ENCODE measurements around the gene ACVR2B.
"Not testable (repeated sequence)": the region's sequence is repeated elsewhere in the genome, so short reads cannot be mapped to it uniquely, and the experiment has no call there.

Gene ACVR2B

GRCh38 chr3:38453075-38453912, at the start of gene ACVR2B:
TSS of gene ACVR2B (plus strand) at chr3:38453890. CDS start at chr3:38454323, 433 bp downstream.
- peak; percentile 36 to 62 for DNase-seq (ENCODE audit: low read depth in 2 of 2)

- no peak for DNase-seq (ENCODE audit: low read depth in 2 of 2)
Measured at GRCh38 chr3:38404286-38404685, 49.4 kb upstream of the ACVR2B start.

- DNase-seq (ENCODE audit: low read depth in 2 of 2): no peak
Measured at GRCh38 chr3:38411591-38411990, 42.1 kb upstream of the ACVR2B start.

- not testable (repeated sequence) for DNase-seq (ENCODE audit: low read depth in 2 of 2)
Measured at GRCh38 chr3:38420758-38421157, 32.9 kb upstream of the ACVR2B start.

- no peak for DNase-seq (ENCODE audit: low read depth in 2 of 2)
Measured at GRCh38 chr3:38421679-38422336, 31.9 kb upstream of the ACVR2B start.

- DNase-seq (ENCODE audit: low read depth in 2 of 2): not testable (repeated sequence)
Measured at GRCh38 chr3:38426798-38427426, 26.8 kb upstream of the ACVR2B start.

- not testable (repeated sequence) for DNase-seq (ENCODE audit: low read depth in 2 of 2)
Measured at GRCh38 chr3:38432871-38433658, 20.6 kb upstream of the ACVR2B start.

GRCh38 chr3:38433661-38434060, 20.0 kb upstream of the ACVR2B start:
- DNase-seq (ENCODE audit: low read depth in 2 of 2): not testable (repeated sequence)

- DNase-seq (ENCODE audit: low read depth in 2 of 2): not testable (repeated sequence)
Measured at GRCh38 chr3:38438436-38439069, 15.1 kb upstream of the ACVR2B start.

- not testable (repeated sequence) for DNase-seq (ENCODE audit: low read depth in 2 of 2)
Measured at GRCh38 chr3:38443205-38443604, 10.5 kb upstream of the ACVR2B start.

GRCh38 chr3:38446085-38446686, 7.5 kb upstream of the ACVR2B start:
- DNase-seq (ENCODE audit: low read depth in 2 of 2): no peak

GRCh38 chr3:38446812-38447211, 6.9 kb upstream of the ACVR2B start:
- no peak for DNase-seq (ENCODE audit: low read depth in 2 of 2)

- no peak for DNase-seq (ENCODE audit: low read depth in 2 of 2)
Measured at GRCh38 chr3:38450853-38451252, 2.8 kb upstream of the ACVR2B start.

- DNase-seq (ENCODE audit: low read depth in 2 of 2): no peak
Measured at GRCh38 chr3:38453913-38454177, 155 bp downstream of the ACVR2B start.

- DNase-seq (ENCODE audit: low read depth in 2 of 2): no peak
Measured at GRCh38 chr3:38454178-38454883, 641 bp downstream of the ACVR2B start.

GRCh38 chr3:38454884-38455638, 1.4 kb downstream of the ACVR2B start:
- DNase-seq (ENCODE audit: low read depth in 2 of 2): peak in 1 of 2 donors; percentile 14

GRCh38 chr3:38455639-38456430, 2.1 kb downstream of the ACVR2B start:
- no peak for DNase-seq (ENCODE audit: low read depth in 2 of 2)

GRCh38 chr3:38457111-38458003, 3.7 kb downstream of the ACVR2B start:
- no peak for DNase-seq (ENCODE audit: low read depth in 2 of 2)

Data from stimulated activated CD4-positive, alpha-beta T cell treated with anti-CD3 and anti-CD28 coated beads, Interleukin-15, amount 100 ng/mL, for 48 hours (primary cell).